GM19452 (cell line): ENCODE results near the gene NAMPT.
"Not testable (repeated sequence)": the region's sequence is repeated elsewhere in the genome, so short reads cannot be mapped to it uniquely, and the experiment has no call there.

ENCODE experiments used
- ATAC-seq: cut with Tn5 transposase; IDR thresholded peaks from one replicate; pipeline ENCODE4 v1.9.1; 2021; ENCODE audit not compliant: unreplicated experiment

Gene NAMPT

DNA sequence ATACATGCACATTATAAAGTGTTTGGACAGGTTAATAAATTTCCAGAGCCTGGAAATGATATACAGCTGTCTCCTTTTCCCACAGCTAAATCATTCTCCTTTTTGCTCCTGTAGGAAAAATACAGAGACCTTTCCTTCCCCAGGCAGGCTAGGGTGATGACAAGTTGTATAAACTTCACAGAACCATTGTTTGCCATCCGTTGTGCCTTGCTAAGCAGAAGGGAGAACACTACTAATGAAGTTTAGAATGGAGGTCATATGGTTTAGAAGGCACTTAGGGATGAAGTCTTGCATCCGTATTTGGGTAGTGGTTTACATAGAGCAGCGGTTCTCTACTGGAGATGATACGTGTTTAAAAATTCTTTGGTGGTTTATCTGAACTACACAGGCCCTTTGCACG is 46.0 kb downstream of the NAMPT start:
- ATAC-seq = no peak

- ATAC-seq = no peak
These were observed 48.7 kb downstream of the NAMPT start for GRCh38 chr7:106236065-106236464.

DNA sequence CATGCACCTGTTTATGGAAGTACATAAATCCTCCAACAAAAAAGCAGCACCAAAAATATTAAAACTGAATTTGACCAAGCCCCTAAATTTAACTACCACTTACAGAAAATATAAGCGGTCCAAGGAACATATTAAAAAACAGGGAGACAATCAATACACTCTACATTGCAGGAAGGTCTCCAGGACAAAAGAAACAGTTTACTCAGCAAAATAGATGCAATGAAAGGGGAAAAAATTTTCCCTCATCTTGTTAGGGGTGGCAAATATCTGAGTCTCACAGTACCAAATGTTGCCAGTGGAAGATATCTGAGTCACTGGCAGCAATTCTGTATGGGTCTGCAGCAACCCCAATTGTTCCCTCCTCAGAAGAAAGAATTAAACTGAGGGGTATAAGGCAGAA is 50.4 kb downstream of the NAMPT start:
- ATAC-seq = no peak

GRCh38 chr7:106231856-106232490 is 52.8 kb downstream of the NAMPT start:
- ATAC-seq = no peak

DNA sequence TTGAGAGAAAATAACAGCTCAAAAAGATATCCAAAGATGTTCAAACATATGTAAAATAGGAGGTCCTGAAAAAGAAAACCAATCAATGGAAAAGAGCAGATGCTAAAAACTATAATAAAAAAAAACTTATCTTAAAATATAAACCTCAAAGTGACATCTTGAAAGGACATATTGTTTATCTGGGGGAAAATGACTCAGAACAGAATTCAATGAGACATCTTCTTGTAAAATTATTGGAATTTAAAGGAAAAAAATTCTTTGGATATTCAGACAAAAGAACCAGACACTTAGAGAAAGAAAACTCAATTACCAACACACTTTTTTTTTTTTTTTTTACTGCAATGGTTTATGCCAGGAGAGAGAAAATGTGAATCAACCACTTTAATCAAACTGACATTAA is 58.9 kb downstream of the NAMPT start:
- ATAC-seq = no peak

GRCh38 chr7:106224797-106225196 is 60.0 kb downstream of the NAMPT start:
- ATAC-seq = no peak

GRCh38 chr7:106223156-106223555 is 61.6 kb downstream of the NAMPT start:
- no peak for ATAC-seq

DNA sequence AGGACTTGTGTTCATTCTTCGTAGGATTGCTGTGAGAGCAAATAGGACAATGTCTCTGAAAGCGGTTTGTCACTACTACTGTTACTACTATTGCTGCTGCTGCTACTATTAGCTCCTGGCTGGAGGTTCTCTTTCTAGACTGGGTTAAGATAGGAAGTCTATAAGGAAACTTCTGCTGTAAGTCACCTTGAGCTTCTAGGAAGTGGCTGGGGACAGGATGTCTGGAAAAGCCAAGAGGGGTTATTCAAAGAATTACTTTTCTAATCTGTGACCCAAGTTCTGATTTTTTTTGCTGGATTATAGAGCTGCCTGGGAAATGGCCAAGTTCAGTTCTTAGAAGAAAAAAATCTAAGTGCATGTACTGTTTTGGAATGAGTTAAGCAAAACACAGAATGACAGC is 62.2 kb downstream of the NAMPT start:
- no peak for ATAC-seq

DNA sequence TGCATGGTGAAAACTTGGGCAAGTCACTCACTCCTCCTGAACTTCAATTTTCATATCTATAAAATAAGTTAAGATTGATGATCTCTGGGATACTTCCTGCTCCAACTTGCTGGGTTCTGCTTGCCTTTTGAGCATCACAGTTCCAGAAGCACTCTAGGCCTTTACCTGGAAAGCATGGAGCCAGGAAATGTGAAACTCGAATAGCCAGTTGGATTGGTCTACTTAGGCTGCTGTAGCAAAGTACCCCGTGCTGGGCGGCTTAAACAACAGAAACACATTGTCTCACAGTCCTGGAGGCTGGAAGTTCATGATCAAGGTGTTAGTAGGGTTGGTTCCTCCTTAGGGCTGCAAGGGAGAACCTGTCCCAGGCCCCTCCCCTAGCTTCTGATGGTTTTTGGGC is 64.5 kb downstream of the NAMPT start:
- ATAC-seq = no peak

GRCh38 chr7:106219170-106219569 is 65.6 kb downstream of the NAMPT start:
- no peak for ATAC-seq

GRCh38 chr7:106218546-106218945 is 66.2 kb downstream of the NAMPT start:
- no peak for ATAC-seq

DNA sequence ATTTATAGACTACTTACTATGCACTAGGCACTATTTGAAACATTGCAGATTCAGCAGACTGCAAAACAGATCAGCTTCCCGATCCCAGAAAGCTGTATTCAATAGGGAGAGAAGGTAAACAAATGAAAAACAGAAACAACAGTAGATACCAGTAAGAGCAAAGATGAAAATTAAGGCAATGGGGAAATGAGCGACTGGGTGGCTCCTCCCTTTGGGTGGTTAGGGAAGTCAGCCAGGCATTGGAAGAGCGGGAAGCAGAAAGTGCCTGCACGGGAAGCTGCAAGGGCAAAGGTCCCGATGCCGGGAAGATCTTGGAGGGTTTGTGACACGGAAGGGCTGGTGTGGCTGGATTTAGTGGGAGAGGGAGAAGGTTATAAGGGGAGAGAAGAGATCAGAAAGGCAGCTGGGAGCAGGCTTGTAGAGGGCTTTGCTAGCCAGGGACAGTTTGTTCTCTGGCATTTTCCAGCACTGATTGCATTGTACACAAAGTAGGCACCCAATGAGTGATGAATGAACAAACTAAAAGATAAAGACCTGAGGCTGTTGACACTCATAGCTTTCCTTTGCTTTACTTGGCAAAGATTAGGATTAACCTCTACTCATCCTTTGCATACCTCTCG is 67.8 kb downstream of the NAMPT start:
- no peak for ATAC-seq

GRCh38 chr7:106216517-106216922 is 68.3 kb downstream of the NAMPT start:
- ATAC-seq = no peak

- ATAC-seq = no peak
These were observed 68.8 kb downstream of the NAMPT start for GRCh38 chr7:106215868-106216516.

DNA sequence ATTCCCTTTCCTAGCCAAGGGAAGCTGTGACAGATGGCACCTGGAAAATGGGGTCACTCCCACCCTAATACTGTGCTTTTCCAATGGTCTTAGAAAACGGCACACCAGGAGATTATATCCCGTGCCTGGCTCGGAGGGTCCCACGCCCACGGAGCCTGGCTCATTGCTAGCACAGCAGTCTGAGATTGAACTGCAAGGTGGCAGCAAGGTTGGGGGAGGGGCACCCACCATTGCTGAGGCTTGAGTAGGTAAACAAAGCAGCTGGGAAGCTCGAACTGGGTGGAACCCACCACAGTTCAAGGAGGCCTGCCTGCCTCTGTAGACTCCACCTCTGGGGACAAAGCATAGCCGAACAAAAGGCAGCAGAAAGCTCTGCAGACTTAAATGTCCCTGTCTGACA is 75.8 kb downstream of the NAMPT start:
- not testable (repeated sequence) for ATAC-seq

- ATAC-seq = no peak
These were observed 77.8 kb downstream of the NAMPT start for GRCh38 chr7:106206826-106207541.

GRCh38 chr7:106205621-106206222 is 79.1 kb downstream of the NAMPT start:
- no peak for ATAC-seq

DNA sequence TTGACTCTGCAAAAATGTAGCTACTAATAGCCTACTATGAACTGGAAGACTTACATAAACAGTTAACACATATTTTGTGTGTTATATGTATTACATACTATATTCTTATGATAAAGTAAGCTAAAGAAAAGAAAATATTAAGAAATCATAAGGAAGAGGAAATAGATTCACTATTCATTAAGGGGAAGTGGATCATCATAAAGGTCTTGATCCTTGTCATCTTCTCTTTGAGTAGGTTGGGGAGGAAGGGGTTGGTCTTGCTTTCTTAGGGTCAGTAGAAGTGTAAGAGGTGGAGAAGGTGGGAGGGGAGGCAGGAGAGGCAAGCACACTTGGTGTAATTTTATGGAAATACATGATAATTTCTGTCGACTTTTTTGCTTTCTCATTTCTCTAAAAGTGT is 81.3 kb downstream of the NAMPT start:
- ATAC-seq = no peak

- no peak for ATAC-seq
These were observed 83.6 kb downstream of the NAMPT start for GRCh38 chr7:106201164-106201563.

DNA sequence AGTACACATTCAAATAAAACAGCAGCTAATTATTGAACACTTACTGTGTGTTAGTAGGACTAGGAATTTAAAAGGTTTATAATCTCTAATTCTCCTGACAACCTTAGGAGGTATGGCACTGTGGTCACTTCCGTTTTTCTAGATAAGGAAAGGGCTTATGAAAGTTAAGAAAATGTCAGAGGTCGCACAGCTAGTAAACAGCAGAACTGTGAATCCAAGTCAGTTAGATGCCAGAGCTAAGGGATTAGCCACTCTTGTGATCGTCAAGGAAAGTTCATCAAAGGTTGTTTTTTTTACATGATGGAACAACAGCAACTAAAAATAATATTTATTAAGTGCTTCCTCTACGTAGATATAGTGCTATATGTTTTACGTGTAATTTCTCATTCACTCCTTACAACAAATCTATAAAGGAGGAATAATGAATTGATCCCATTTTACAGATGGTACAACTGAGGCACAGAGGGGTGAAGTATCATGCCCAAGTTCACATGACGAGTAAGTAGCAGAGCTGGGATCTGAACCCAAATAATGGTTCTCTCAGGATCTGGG is 84.9 kb downstream of the NAMPT start:
- ATAC-seq = no peak

DNA sequence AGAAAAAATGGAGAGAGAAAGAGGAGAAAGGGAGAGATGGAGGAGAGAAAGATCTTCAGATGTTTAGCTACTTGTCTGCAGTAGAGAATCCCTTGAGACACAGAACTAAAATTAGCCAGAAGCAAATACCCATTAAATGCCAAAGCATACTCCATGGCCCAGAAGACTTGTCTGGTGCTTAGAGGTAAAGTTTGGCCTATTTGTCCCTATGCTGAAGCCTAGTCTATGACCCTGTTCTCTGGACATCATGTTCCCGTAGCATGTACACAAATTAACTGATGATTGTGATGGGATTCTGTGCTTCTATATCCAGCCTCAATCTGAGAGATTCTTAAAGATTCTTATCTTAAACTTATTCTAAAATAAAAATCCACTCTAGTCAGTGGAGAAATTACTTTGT is 85.8 kb downstream of the NAMPT start:
- no peak for ATAC-seq
